H1 (cell line): Measurements from ENCODE around the gene FAM222B. TPM values are rescaled to one million over a fixed set of nuclear protein-coding genes. Genes with fewer than 3 reads are reported as not detected.

Experiments
- CTCF ChIA-PET: fragments of 300-600 bp; sonication (Branson Sonifier 250); formaldehyde crosslinking; loops from one replicate; lab custom pipeline; 2021; ENCODE audit not compliant: partially characterized antibody; lab: Charles Lee
- POLR2A ChIA-PET: fragments of 300-600 bp; sonication (Branson Sonifier 250); formaldehyde crosslinking; loops from one replicate; lab custom pipeline; 2021; ENCODE audit warnings: inconsistent platforms; ENCODE audit not compliant: partially characterized antibody; lab: Charles Lee
- DNase-seq, 2 experiments: peaks; one replicate each; pipeline versions ENCODE4 v3.0.0 to v3.0.0-alpha.2; 2010 to 2022; ENCODE audit warnings: low spot score in 2 of 2, low read depth in 1 of 2, mixed read lengths in 1 of 2
- FAIRE-seq: peaks from 2 replicates; lab custom pipeline; 2011; peaks lifted over from hg19 to GRCh38; lab: Jason Lieb, UNC
- H2AFZ ChIP-seq: 2 replicates; pipeline ENCODE4 v1.8.1; 2012; ENCODE audit warnings: low read length, inconsistent platforms
- H2AK5ac ChIP-seq: 2 replicates; pipeline ENCODE4 v1.6.1; 2013; ENCODE audit warnings: low read depth, low read length
- H2BK120ac ChIP-seq: replicated peaks from 2 replicates; pipeline ENCODE3; 2013; ENCODE audit warnings: low read depth, low read length, inconsistent platforms
- H2BK12ac ChIP-seq: 2 replicates; pipeline ENCODE4 v1.6.1; 2013; ENCODE audit warnings: low read depth, low read length
- H2BK15ac ChIP-seq: 2 replicates; pipeline ENCODE4 v1.6.1; 2013; ENCODE audit warnings: low read length
- H2BK20ac ChIP-seq: 2 replicates; pipeline ENCODE4 v1.6.1; 2013; ENCODE audit warnings: low read length
- H2BK5ac ChIP-seq: 2 replicates; pipeline ENCODE4 v1.6.1; 2013; ENCODE audit warnings: low read depth, low read length
- H3K14ac ChIP-seq: 2 replicates; pipeline ENCODE4 v1.6.1; 2013; ENCODE audit warnings: inconsistent platforms; ENCODE audit not compliant: insufficient read length
- H3K18ac ChIP-seq: 2 replicates; pipeline ENCODE4 v1.6.1; 2013; ENCODE audit warnings: low read length; ENCODE audit errors: extremely low read depth
- H3K23ac ChIP-seq: 2 replicates; pipeline ENCODE4 v1.6.1; 2013; ENCODE audit warnings: inconsistent platforms; ENCODE audit not compliant: insufficient read length
- H3K23me2 ChIP-seq: 2 replicates; pipeline ENCODE4 v1.6.1; 2013; ENCODE audit warnings: low read depth, low read length
- H3K27ac ChIP-seq: 2 replicates; pipeline ENCODE4 v1.6.1; 2011; ENCODE audit warnings: low read depth, low read length, inconsistent platforms
- H3K27me3 ChIP-seq, 4 experiments: replicated peaks in 1 of 4; 1 replicate in 1 of 4; 2 replicates in 3 of 4; pipeline versions ENCODE4 v1.6.1 to v1.8.1; 2011 to 2013; ENCODE audit warnings: low read length in 3 of 4, mild to moderate bottlenecking in 3 of 4, inconsistent platforms in 2 of 4, mixed read lengths in 2 of 4, moderate library complexity in 1 of 4; ENCODE audit not compliant: control insufficient read depth in 3 of 4, insufficient read depth in 3 of 4; ENCODE audit errors: extremely low read depth in 1 of 4
- H3K36me3 ChIP-seq, 4 experiments: 2 replicates each; pipeline versions ENCODE4 v1.6.1 to v1.8.1; 2011 to 2013; ENCODE audit warnings: mild to moderate bottlenecking in 4 of 4, low read length in 3 of 4, moderate library complexity in 2 of 4, control low read depth in 1 of 4, inconsistent platforms in 1 of 4; ENCODE audit not compliant: insufficient read depth in 4 of 4, control insufficient read depth in 2 of 4
- H3K4ac ChIP-seq: replicated peaks from 2 replicates; pipeline ENCODE3; 2013; ENCODE audit warnings: low read length, low read depth, mixed read lengths, inconsistent platforms; ENCODE audit not compliant: insufficient read length
- H3K4me1 ChIP-seq, 4 experiments: replicated peaks in 1 of 4; 1 replicate in 1 of 4; 2 replicates in 3 of 4; pipeline versions ENCODE4 v1.6.1 to v1.8.1; 2011 to 2013; ENCODE audit warnings: low read length in 3 of 4, inconsistent platforms in 2 of 4, mixed read lengths in 1 of 4; ENCODE audit not compliant: insufficient read depth in 4 of 4, control insufficient read depth in 3 of 4
- H3K4me2 ChIP-seq, 2 experiments: 2 replicates each; pipeline versions ENCODE4 v1.6.1 to v1.8.1; 2011 to 2013; ENCODE audit warnings: low read depth in 2 of 2, low read length in 2 of 2, control low read depth in 1 of 2, inconsistent platforms in 1 of 2, mild to moderate bottlenecking in 1 of 2; ENCODE audit not compliant: insufficient read depth in 1 of 2
- H3K4me3 ChIP-seq, 4 experiments: fragments of 200-600, 300-600 bp in 1 of 4; sonication (generic), shearing (Covaris generic), sonication (Bioruptor Twin) in 1 of 4; 2 replicates each; pipeline versions ENCODE4 v1.5.1 to v1.8.1; 2011 to 2016; ENCODE audit warnings: low read length in 4 of 4, low read depth in 3 of 4, control low read depth in 2 of 4, inconsistent platforms in 2 of 4, mild to moderate bottlenecking in 2 of 4, mixed read lengths in 1 of 4, moderate library complexity in 1 of 4; ENCODE audit not compliant: insufficient read depth in 2 of 4; ENCODE audit errors: extremely low read depth in 1 of 4
- H3K56ac ChIP-seq: replicated peaks from 2 replicates; pipeline ENCODE3; 2013; ENCODE audit warnings: low read depth, mild to moderate bottlenecking, mixed read lengths, low read length, inconsistent platforms; ENCODE audit not compliant: insufficient read length
- H3K79me1 ChIP-seq: 2 replicates; pipeline ENCODE4 v1.6.1; 2013; ENCODE audit warnings: low read depth, low read length, control low read depth
- H3K79me2 ChIP-seq, 2 experiments: 2 replicates each; pipeline versions ENCODE4 v1.6.1 to v1.8.1; 2012 to 2013; ENCODE audit warnings: low read length in 2 of 2, mild to moderate bottlenecking in 2 of 2, inconsistent platforms in 1 of 2; ENCODE audit not compliant: insufficient read depth in 2 of 2, control insufficient read depth in 1 of 2
- H3K9ac ChIP-seq, 4 experiments: replicated peaks in 1 of 4; 1 replicate in 1 of 4; 2 replicates in 3 of 4; pipeline versions ENCODE4 v1.6.1 to v1.8.1; 2011 to 2013; ENCODE audit warnings: low read depth in 3 of 4, low read length in 3 of 4, control low read depth in 2 of 4, mild to moderate bottlenecking in 2 of 4, moderate library complexity in 2 of 4, inconsistent platforms in 1 of 4; ENCODE audit errors: extremely low read depth in 1 of 4
- H3K9me3 ChIP-seq, 2 experiments: 2 replicates each; pipeline versions ENCODE4 v1.6.1 to v1.8.1; 2012 to 2013; ENCODE audit warnings: mild to moderate bottlenecking in 2 of 2, moderate library complexity in 2 of 2, control low read depth in 1 of 2, inconsistent platforms in 1 of 2, low read depth in 1 of 2, low read length in 1 of 2, mixed read lengths in 1 of 2; ENCODE audit not compliant: insufficient read depth in 2 of 2
- H4K20me1 ChIP-seq, 2 experiments: replicated peaks in 1 of 2; 2 replicates each; pipeline versions ENCODE3 to v1.8.1; 2011 to 2013; ENCODE audit warnings: inconsistent platforms in 2 of 2, low read length in 2 of 2, mild to moderate bottlenecking in 1 of 2; ENCODE audit not compliant: insufficient read depth in 2 of 2, control insufficient read depth in 1 of 2
- H4K5ac ChIP-seq: 2 replicates; pipeline ENCODE4 v1.6.1; 2013; ENCODE audit warnings: low read length, low read depth, mixed read lengths, inconsistent platforms; ENCODE audit not compliant: insufficient read length
- H4K8ac ChIP-seq: 2 replicates; pipeline ENCODE4 v1.8.0; 2013; ENCODE audit warnings: mild to moderate bottlenecking, moderate library complexity, low read length, inconsistent platforms; ENCODE audit not compliant: insufficient read depth; ENCODE audit errors: extremely low read depth
- H4K91ac ChIP-seq: replicated peaks from 2 replicates; pipeline ENCODE3; 2013; ENCODE audit warnings: low read length, mixed read lengths, inconsistent platforms; ENCODE audit not compliant: insufficient read length
- ASH2L ChIP-seq: fragments of 200-600, 300-600 bp; sonication (generic); IDR thresholded peaks from one replicate; pipeline ENCODE4 v1.7.1; 2017; ENCODE audit warnings: low read length
- CBX5 ChIP-seq: fragments of 300-800, 300-1000 bp; sonication (generic); IDR thresholded peaks from 2 replicates; pipeline ENCODE4 v1.7.1; 2016; ENCODE audit warnings: antibody characterized with exemption, low read length, low read depth
- CEBPB ChIP-seq: IDR thresholded peaks from 2 replicates; pipeline ENCODE4 v1.6.1; 2012; ENCODE audit warnings: low read depth, low read length
- CHD1 ChIP-seq: IDR thresholded peaks from 2 replicates; pipeline ENCODE4 v1.6.1; 2012; ENCODE audit warnings: low read depth, low read length, improper control_type of control experiment
- CHD2 ChIP-seq: IDR thresholded peaks from 2 replicates; pipeline ENCODE4 v1.6.1; 2012; ENCODE audit warnings: low read length, improper control_type of control experiment
- GTF2F1 ChIP-seq: IDR thresholded peaks from 2 replicates; pipeline ENCODE4 v1.6.1; 2012; ENCODE audit warnings: low read depth, low read length, improper control_type of control experiment, borderline replicate concordance
- JUN ChIP-seq: IDR thresholded peaks from 2 replicates; pipeline ENCODE4 v1.6.1; 2011; ENCODE audit warnings: low read depth, mild to moderate bottlenecking, improper control_type of control experiment, low read length
- KDM1A ChIP-seq: fragments of 200-600, 300-600 bp; sonication (generic); IDR thresholded peaks from 2 replicates; pipeline ENCODE4 v1.7.1; 2016; ENCODE audit warnings: mild to moderate bottlenecking, low read length, borderline replicate concordance
- KDM5A ChIP-seq: fragments of 200-600 bp; IDR thresholded peaks from 2 replicates; pipeline ENCODE4 v1.7.1; 2012; ENCODE audit warnings: mild to moderate bottlenecking, low read length, inconsistent platforms, mixed read lengths
- POLR2A ChIP-seq, 2 experiments: IDR thresholded peaks; 1 replicate in 1 of 2; 2 replicates in 1 of 2; pipeline ENCODE4 v1.6.1; 2011; ENCODE audit warnings: low read depth in 2 of 2, low read length in 2 of 2, mild to moderate bottlenecking in 2 of 2; ENCODE audit errors: control extremely low read depth in 1 of 2
- SUZ12 ChIP-seq: fragments of 200-600 bp; sonication (generic); IDR thresholded peaks from 2 replicates; pipeline ENCODE4 v1.6.1; 2012; ENCODE audit warnings: mild to moderate bottlenecking, inconsistent platforms, low read length, moderate library complexity, mixed read lengths
- TEAD4 ChIP-seq: IDR thresholded peaks from 2 replicates; pipeline ENCODE4 v1.6.1; 2012; ENCODE audit warnings: low read depth, low read length, inconsistent platforms, mixed read lengths
- WGBS, 2 experiments: shearing (Covaris generic) in 1 of 2; methylation state at CpG; one replicate each; pipeline versions ENCODE4 v1.1.6 to v1.1.7; 2013 to 2015; ENCODE audit warnings: low lambda C conversion rate in 2 of 2, mixed read lengths in 2 of 2, inconsistent platforms in 1 of 2, low coverage in 1 of 2, missing lambda C conversion rate in 1 of 2; ENCODE audit not compliant: insufficient replicate concordance in 2 of 2, insufficient coverage in 1 of 2, insufficient read length in 1 of 2; ENCODE audit errors: extremely low coverage in 1 of 2, missing lambda C conversion rate in 1 of 2; 5-methylcytosine and 5-hydroxymethylcytosine counted together
- polyA plus RNA-seq, 7 experiments: library from polyadenylated mRNA; depleted of rRNA in 3 of 7; stranded (reverse) in 5 of 7; unstranded in 2 of 7; fragments of >200 nt in 5 of 7; fragments of 200-250 nt in 2 of 7; gene quantifications; 1 replicate in 5 of 7; 2 replicates in 1 of 7; 4 replicates in 1 of 7; pipeline versions ENCODE4 v1.2.1 to v1.2.3, GENCODE V29; 2011 to 2013; ENCODE audit warnings: missing spikeins in 2 of 7, mixed read lengths in 2 of 7
- total RNA-seq: library from RNA; stranded (reverse); fragmentation: NEBNext Ultra II Directional; extraction: Animal tissue kit (Norgen Biotek cat#: 25700); gene quantifications from 2 replicates; pipeline ENCODE4 v1.2.1, GENCODE V29; 2021
- TF ChIP-seq, protein P1 (sequence below): IDR thresholded peaks from 2 replicates; pipeline ENCODE4 v1.6.1; 2012; ENCODE audit warnings: inconsistent platforms
- TF ChIP-seq, protein P2 (sequence below): IDR thresholded peaks from 2 replicates; pipeline ENCODE4 v1.6.1; 2011; ENCODE audit warnings: low read depth, mild to moderate bottlenecking, low read length; ENCODE audit not compliant: insufficient read depth

Gene FAM222B
- total and polyA plus RNA-seq, 2 of the 8 experiments (the other 6 are each of a cell fraction or from before 2014, with no cell fraction given), result 42.1 to 81.7 TPM

DNA sequence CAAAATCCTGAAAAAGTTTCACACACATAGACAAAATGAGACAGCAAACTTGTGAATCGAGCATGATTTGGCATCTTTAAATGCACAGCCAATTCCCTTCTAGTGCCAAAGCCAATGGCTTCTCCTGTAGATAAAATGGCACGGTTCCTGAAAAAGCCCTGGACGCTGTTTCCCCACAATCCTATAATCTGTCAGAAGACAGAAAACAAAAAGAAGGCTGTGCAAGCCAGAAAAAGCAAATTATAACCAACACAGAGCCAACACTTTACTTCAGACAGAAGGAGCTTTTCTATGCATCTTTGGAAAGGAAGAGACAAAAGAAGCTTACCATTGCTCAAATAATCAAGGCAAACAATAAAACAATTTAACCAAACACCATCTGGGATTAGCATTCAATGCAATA, 23.8 kb downstream of the FAM222B start:
- Histone ChIP-seq H3K79me2 (peaks cover 4 to 71% of the 10 kb centered on the region in 2 experiments; a peak in 2 of 4 replicates), H3K4me2 (no peak overlapping the region), H3K4me1 (no peaks in the 10 kb centered on the region; a peak in 1 of 7 replicates), H3K9ac (no peak overlapping the region), H3K9me3 (no peaks in the 10 kb centered on the region), H3K4me3 (no peak overlapping the region), H2BK5ac (no peak overlapping the region), H3K23me2 (no peaks in the 10 kb centered on the region), H4K91ac (no peak overlapping the region), H2AK5ac (no peak overlapping the region), H3K27ac (no peak overlapping the region), H3K4ac (no peak overlapping the region), H2AFZ (no peak overlapping the region), H2BK120ac (no peak overlapping the region), H4K8ac (no peak overlapping the region), H3K18ac (no peak overlapping the region), H2BK20ac (no peak overlapping the region), H3K56ac (no peak overlapping the region), H2BK12ac (no peak overlapping the region), H3K23ac (no peak overlapping the region), H3K27me3 (no peaks in the 10 kb centered on the region), H3K79me1 (no peaks in the 10 kb centered on the region; the same call in 1 of the 2 replicates), H4K20me1 (no peaks in the 10 kb centered on the region), H4K5ac (no peak overlapping the region), H2BK15ac (no peak overlapping the region), H3K36me3 (no peaks in the 10 kb centered on the region), H3K14ac (no peak overlapping the region)
- DNase-seq (no peak), FAIRE-seq (no peak)
- ChIA-PET POLR2A (interaction anchor here (1.3 kb wide), 2 partner anchors 10 kb away, joined by 3 read pairs; no protein-coding TSS in a partner anchor), CTCF (interaction anchor here (0.6 to 1.1 kb wide), 4 partner anchors 43 to 92 kb away, joined by 3 to 4 read pairs (median 3); partner anchors contain the start of gene DHRS13)
- WGBS, 2 experiments, result 91% methylated on average over 3 of the region's 3 CpGs; no CpG with 5 or more reads in 1 of the 2 experiments
- TF ChIP-seq TEAD4, result no peak
- no peak for TF ChIP-seq KDM1A
- no peak for TF ChIP-seq KDM5A
- TF ChIP-seq POLR2A (IDR thresholded peaks at IDR 0.05; ENCODE audit: control extremely low read depth in 1 of 2, low read depth in 2 of 2, low read length in 2 of 2), result no peak
- TF ChIP-seq GTF2F1, result no peak
- TF ChIP-seq, protein P1, sequence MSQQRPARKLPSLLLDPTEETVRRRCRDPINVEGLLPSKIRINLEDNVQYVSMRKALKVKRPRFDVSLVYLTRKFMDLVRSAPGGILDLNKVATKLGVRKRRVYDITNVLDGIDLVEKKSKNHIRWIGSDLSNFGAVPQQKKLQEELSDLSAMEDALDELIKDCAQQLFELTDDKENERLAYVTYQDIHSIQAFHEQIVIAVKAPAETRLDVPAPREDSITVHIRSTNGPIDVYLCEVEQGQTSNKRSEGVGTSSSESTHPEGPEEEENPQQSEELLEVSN, result no peak
- no peak for TF ChIP-seq CBX5
- no peak for TF ChIP-seq CHD2
- no peak for TF ChIP-seq JUN
- TF ChIP-seq CHD1, result no peak
- TF ChIP-seq ASH2L, result no peak
- TF ChIP-seq, protein P2, sequence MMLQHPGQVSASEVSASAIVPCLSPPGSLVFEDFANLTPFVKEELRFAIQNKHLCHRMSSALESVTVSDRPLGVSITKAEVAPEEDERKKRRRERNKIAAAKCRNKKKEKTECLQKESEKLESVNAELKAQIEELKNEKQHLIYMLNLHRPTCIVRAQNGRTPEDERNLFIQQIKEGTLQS, result no peak
- TF ChIP-seq CEBPB, result no peak
- no peak for TF ChIP-seq SUZ12
